Activated CD8-positive, alpha-beta memory T cell treated with anti-CD3 and anti-CD28 coated beads, Interleukin-2, amount 50 U/mL, for 24 hours (primary cell): ENCODE data around the gene CFAP141.
"Not testable (repeated sequence)": the region's sequence is repeated elsewhere in the genome, so short reads cannot be mapped to it uniquely, and the experiment has no call there.

Experiments used
- DNase-seq: peaks from one replicate; pipeline ENCODE4 v3.0.0-alpha.2; 2020; ENCODE audit errors: extremely low read depth

The CFAP141 gene

DNA sequence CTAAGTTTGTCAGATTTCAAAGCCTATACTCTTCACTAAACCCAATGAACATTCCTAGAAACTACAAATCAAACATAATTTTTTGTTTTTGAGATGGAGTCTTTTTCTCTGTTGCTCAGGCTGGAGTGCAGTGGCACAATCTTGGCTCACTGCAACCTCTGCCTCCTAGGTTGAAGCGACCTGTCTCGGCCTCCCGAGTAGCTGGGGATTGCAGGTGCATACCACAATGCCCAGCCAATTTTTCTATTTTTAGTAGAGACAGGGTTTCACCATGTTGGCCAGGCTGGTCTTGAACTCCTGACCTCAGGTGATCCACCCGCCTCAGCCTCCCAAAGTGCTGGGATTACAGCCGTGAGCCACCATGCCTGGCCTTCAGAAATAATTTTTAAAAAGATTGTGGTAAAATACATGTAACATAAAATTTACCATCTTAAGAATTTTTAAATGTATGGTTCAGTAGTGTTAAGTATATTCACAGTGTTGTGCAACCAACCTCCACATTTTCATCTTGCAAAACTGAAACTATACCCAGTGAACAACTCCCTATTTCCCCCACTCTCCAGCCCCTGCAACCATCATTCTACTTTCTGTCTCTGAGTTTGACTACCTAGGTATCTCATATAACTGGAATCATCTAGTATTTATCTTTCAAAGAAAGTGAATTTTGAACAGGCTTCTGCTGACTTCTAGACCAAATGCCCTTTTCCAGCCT is 2.7 kb upstream of the CFAP141 start:
- DNase-seq, result no peak

DNA sequence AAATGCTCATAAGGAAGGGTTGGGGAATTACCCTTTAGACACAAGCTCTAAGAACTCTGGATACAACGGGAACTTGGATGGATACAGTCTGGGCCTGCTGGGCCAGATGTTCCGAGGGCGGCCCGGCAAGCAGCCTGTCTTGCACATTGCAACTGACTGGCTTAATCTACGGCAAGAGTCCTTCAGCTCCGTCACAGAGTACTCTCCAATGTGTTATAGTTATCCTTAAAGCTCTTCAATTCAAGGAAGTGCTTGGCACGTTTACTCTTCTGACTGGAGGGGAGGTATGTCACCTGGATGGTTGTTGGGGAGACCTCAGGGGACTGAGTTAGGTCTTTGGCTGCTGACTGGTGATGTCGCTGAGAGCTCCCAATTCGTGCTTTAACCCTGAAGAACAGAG is 1.1 kb upstream of the CFAP141 start:
- no peak for DNase-seq

DNA sequence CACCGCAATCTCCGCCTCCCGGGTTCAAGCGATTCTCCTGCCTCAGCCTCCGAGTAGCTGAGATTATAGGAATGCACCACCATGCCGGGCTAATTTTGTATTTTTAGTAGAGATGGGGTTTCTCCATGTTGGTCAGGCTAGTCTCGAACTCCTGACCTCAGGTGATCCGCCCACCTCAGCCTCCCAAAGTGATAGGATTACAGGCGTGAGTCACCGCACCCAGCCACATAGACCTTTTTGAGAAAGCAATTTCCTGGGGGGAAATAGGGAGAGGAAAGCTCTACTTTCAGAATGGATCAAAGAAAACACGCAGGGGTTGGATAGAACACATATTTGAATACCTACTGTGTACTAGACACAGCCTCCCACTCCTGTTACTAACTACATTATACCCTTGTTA is 355 bp downstream of the CFAP141 start:
- not testable (repeated sequence) for DNase-seq

DNA sequence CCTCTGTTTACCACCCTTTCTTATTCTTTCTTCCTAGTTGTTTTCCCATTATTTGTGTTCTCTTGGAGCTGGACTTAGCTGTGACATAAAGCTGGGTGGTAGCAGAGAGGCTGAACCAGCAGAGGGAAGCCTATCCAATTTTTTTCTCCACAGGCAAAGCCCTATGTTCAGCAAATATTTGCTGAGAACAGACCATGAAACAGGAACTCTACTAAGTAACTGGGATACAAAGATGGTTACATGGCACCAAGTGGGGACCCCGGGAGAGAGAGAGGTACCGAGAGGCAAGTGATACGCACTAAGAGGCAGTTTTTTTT is 6.6 kb downstream of the CFAP141 start:
- no peak for DNase-seq

DNA sequence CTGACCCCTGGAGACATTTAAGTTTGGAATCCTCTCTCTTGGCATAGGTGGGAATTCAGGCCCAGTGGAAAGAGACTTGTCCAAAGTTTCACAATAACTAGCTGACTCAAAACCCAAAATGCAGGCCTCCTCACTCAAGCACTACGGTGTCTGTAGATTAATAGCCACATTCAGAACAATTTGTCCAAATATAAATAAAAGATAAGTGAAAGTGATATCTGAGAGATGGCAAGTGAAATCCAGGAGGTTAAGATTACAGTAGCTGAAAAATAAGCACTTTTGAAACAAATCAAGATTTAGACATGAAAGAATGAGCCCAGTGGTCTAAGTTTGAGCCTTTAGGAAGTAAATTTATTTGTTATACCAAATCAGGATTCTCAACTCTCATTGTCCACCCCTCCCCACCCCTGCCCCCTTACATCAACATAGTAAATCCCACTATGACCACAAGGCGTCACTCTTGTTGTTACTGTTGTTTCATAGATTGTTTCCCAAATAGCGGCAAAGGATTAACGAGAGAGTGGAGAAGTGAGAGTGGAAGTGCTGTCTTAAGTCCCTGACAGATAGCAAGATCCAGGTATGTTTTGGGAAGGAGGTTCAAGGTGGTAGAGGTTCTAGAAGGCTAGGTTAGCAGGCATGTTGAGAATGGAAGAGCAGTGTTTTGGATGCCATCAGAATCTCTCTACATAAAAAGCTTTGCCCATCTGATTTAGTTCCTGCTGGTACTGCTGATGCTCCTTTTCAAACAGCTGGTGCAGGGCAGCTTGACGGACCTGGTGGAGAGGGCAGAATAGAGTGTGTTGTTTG is 7.2 kb downstream of the CFAP141 start:
- DNase-seq, result no peak

DNA sequence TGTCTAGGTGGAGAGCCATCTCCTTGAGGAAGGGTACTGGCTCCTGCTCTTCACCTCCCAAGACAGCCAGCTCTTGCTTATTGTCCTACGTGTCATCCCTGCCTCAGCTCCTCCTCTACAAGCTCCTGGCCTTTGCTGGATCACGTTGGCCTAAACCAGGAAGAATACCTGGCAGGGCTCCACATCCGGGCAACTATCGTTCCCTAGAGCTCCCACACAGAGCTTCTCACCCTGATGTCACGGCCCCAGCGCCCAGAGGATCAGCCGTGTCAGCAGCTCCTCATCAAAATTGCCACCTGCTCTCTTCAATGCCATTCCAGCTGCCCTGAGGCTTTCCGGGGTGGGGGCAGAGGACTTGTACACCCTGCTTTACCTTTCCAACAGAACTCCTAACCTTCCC is 12.3 kb downstream of the CFAP141 start:
- DNase-seq, result no peak

DNA sequence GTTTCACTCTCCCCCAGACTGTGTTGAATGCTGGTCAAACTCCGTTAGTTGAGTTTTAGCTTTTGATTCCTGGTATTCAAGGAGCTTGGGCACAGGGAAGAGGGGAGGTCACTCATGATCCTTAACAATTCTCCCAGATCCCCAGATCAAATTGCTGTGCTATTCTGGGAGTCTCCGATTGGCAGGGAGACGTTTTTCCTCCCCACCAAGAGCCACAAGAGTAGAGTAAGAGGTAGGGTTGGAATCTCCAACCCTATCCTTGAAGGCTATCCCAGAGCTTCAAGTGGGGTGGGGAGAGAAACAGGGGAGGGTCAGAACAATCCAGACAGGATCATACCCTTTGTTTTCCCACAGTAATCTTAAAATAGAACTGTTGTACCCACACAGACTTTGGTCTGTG is 13.7 kb downstream of the CFAP141 start:
- no peak for DNase-seq

DNA sequence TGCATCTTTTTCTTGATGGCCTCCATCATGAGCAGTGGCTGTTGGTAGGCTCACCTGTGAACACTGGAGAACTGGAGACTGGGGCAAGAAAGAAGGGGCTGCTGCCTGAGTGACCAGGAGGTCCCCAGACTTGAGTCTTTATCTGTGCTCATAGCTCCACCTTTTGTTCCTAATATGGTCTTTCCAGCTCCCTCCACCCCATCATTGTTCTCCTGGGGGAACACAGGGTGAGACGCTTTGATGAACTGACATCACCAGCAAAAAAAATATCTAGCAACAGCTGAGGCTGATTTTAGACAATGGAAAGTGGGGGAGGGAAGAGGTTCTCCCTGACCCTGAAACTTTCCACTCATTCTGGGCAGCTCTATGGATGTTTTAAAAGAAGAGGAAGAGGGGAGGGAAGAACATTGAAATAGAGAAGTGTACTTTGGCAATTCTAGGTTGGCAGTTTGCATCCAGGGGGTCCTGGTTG is 14.1 kb downstream of the CFAP141 start, which contains the start of gene TPM3:
Gene TPM3, minus strand, starts transcription at position 111 of the 472 bp plus-strand sequence. Its CDS starts 82 bp downstream, at position 29.
- no peak for DNase-seq

DNA sequence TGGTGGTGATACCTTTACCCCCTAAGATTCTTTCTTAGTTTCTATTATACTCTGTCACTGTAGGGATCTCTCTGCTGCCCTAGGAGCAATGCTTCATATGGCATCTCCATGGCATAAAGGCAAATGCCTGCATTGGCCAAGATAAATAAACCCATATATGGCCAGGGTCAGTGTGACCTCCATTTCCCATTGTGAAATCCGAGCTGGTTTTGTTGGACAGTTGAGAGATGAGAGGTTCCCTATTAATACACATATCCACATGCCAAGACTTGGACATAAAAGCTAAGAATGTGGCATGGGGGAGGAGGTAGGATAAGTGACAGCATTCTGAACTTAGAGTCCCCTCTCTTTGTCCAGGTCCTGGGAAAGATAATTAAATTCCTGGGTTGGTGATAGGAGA is 15.6 kb downstream of the CFAP141 start:
- DNase-seq, result no peak

DNA sequence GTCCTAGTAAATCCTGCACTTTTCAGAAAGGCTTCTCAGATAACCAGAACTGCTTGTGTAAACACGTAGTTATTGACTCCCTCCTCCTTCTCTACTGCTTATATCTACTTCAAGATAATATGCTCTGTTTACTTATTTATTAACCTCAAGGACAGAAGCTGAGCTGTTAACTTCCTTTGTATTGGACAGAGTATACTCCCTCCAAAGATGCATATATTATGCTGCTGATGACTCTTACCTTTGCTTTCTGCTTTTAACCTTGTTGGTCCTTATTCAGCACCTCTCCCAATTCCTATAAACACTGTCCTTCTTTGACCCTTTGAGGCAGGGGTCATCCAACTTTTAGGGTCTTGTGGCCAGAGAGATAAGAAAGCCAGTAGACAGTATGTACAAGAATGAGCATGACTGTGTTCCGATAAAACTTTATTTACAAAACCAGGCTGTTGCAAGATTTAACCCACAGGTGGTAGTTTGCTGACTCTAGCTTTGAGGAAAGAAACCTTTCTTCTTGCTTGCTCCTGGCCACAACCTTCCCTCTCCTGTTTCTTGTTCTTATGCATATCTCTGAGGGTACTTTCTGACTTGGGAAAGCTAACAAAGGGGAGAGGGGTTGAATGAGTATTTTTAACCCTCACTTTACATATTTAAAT is 19.2 kb downstream of the CFAP141 start:
- no peak for DNase-seq

DNA sequence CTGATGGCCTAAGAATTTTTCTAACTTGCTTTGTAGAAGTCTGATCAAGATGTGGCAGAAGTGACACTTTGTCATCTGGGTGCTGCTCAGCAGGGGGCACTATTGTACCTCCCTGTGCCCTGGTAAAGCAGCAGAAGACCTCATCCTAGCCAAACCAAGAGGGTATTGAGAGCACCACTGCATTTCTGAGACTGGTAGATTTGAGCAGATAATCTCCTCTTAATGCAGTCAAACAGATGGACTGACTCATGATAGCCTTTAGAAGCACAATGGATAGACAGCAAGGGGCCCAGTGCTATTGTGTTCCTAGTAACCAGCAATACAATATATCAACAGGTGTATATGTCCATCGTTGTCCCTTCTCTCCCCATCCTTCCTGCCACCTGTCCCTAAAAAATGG is 20.0 kb downstream of the CFAP141 start:
- peak; percentile 27 for DNase-seq

DNA sequence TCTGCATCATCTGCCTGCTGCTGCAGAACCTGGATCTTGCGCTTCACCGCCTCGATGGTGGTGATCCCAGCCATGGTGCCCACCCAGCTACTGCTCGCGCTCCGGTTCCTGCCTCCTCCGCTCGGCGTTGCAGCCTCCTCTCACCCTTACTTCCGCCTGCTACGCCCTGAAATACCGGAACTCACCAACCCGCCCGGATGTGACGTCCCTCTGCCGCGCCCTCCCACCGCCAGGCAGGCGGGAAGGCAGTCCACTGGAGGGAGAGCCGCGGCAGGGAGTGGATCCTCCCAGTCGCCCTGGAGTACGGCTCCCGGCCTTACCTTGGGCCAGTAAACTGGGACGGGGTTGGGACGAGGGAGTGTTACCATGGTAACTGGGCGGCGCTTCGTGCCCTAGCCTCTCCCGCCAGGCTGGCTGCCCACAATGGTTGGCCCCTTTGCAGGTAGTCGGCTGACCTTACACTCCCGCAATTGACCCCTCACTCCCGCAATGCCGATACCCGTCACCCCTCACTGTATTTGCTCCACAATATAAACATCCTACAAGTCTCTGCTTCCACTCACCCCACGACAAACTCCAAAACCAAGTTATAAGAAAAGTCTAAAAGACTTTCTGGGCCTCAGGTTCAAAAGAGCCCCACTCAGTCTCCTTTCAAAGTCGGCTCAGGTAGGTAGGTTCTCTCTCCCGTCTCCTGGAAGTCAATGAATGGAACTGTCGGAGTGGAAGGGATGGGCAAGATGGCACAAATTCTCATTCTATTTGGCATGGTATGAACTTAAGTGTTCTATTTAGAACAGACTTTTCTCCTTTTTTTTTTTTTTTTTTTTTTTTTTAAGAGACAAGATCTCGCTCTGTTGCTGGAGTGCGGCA is 22.9 kb downstream of the CFAP141 start:
- DNase-seq, result peak; percentile 92

DNA sequence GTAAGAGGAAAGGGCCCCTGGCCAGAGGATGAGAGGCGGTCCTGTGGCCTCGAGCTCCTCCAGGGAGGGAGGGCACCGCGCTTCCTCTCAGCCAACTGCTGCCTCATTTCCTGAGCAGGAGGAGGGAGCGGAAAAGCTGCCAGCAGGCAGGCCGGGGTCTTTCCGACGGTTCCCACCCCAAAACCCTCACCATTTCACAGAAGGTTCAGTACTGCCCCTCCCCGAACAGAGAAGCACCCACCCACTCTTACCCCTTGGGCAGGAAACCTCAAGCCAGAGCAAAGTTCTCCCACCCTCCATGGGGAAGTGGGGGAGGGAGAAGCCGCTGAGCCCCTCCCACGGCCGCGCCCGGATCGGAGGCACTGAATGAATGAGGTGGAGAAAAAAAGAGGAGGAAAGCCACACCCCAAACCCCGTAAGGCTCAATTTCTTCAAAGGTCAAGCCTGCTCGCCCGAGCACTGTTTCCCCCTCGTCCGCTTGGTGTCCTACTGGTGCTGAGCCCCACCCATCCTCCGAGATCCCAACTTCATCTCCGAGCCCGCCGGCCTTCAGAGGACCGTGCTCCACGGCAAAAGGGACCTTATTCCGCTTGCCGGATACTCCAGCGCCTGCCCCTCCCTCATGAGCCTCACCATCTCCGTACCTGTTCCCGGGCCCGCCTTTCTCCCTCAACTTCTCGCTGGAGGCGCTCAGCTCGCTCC is 23.6 kb downstream of the CFAP141 start:
- peak; percentile 68 for DNase-seq

DNA sequence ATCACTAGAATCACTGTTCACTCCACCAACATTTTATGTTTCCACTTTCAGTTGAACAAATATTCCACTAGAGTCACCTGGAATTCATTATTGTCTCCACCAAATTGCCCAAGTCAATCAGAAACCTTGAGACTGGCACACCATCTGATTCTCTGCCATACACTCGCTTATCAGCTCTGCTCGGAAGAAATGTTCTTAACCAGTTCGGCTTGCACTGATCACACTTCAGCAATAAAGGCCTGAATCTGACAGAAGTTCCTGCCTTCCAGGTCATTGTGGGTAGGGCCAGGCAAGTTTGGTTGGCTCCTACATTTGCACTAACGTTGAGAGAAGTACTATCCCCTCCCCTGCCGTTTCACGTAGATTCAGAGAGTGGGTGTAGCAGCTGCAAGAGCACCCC is 24.2 kb downstream of the CFAP141 start:
- DNase-seq, result no peak

DNA sequence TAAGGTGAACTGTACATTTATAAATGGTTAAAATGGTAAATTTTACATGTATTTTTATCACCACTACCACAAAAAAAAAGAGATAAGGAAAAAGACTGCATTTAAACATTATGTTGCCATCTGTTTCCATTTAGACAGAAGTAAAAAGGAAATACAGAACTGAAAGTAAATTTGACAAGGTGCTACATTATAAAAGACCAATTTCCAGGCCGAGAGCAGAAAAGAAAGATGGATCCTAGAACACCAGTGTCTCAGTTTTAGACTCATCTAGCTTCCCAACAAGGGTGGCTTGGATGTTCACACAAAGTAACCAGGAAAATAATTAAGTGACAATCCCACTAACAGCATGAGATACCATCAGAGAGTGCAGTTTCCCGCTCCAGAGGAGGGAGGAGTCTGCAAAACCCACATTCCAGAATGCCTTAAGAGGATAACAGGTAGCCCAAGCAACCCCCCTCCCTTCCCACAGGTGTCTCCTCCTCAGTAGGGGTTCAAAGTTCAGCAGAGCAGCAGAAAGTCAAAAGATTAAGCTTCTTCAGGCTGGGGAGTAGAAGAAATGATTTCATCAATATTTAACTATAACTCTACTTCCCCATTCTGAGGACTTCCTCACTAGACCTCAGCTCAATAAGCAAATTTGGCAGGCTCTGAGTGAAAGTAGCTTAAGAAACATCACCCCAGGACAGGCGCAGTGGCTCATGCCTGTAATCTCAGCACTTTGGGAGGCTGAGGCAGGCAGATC is 26.0 kb downstream of the CFAP141 start:
- no peak for DNase-seq

DNA sequence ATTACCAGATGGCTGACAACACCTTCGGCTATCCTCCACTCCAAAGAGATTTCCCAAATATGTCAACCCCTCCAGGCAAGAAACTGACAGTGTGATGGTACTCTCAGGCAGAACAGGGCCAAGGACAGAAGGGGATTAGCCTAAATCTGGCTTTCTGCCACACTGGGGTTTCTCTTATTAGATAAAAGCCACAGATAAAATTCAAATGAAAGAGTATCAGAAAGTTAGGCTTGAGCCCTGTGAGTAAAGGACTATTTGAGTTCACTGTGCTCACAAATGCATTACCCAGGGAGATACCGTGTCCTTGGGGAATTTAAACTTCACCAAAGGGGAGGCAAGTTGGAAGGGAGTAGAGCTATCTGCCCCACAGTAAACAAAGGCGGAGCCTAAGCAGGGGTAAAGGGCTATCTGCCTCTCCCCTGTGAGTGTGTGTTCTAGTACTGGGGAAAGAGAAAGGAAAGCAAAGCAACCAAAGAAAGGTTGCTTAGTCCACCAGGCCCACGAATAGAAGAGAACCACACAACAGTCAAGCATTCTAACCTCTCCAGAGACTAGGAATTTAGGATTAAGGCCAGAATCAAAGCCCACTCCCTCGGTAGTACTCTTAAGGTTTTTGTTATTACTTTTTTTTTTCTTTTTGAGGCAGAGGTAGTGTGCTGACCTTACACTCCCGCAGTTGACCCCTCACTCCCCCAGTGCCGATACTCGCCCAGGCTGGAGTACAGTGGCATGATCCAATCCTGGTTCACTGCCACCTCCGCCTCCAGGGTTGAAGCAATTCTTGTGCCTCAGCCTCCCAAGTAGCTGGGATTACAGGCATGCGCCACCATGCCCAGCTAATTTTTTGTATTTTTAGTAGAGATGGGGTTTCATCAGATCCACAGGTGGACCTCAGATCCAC is 27.0 kb downstream of the CFAP141 start:
- no peak for DNase-seq

DNA sequence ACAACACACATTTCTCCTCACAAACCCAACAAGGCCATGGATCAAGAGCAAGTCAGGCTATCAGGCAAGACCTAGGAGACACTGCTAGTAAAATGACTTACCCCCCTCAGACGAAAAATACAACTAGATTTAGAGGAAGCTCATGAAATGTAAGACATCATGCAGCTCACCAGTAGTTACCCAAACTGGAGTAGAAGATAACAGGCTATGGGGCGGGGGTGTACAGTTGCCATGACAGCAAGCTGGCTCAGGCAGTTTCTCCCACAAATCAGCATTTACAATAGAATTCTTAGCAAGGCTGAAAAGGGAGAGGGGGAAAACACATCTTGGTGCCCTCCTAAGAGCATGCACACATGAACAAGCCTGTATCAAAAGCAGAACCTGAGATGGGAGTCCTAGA is 28.1 kb downstream of the CFAP141 start:
- no peak for DNase-seq

DNA sequence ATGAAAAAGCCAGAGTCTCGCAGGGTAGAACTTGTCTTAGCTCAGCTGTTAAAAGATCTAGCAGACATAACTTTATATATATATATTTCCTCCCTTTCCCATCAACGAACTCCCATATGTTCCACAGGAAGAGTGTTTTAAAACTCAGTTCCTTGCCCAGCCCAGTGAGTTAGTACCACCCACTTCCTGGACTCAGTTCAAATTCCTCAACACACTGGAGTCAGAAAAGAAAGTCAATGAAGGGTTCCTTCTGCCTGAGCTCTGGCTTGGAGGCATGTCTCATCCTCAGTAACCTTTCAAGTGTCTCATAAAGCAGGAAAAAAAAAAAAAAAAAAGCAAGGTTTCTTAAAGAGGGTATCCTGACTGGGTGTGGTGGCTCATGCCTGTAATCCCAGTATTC is 29.8 kb downstream of the CFAP141 start:
- DNase-seq, result no peak

DNA sequence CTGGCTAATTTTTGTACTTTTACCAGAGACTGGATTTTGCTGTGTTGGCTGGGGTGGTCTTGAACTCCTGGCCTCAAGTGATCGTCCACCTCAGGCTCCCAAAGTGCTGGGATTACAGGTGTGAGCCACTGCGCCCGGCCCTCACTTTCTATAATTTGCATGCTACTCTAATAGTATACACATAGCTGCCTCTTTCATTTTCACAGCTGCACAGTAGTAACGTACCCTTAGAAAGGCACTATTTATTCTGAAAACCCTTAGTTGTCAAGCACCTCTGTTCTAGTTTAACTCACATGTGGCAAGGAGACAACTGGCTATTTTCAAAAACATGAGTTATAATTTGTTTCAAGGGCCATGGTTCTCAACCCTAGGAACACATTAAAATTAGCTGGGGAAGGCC is 31.5 kb downstream of the CFAP141 start:
- DNase-seq, result no peak
